Measurements from ENCODE around the gene FAM180A. TPM values are rescaled to one million over a fixed set of nuclear protein-coding genes. Genes with fewer than 3 reads are reported as not detected.

FAM180A gene
- total and polyA plus RNA-seq, 10 of the 15 experiments (the other 5 are each of a cell fraction or from before 2014, with no cell fraction given), result not detected

- CTCF ChIA-PET, result interaction anchor here (0.6 to 1.1 kb wide), 5 partner anchors 8 to 424 kb away, joined by 3 to 4 read pairs (median 3); no protein-coding TSS in a partner anchor
- no peak for FAIRE-seq
- H3K4me3 ChIP-seq, result no peak overlapping the region
- no peak overlapping the region for H2AFZ ChIP-seq (ENCODE audit: control insufficient read depth, low read depth, low read length)
- H3K9ac ChIP-seq (ENCODE audit: control insufficient read depth, insufficient read depth, low read length), result no peak overlapping the region
- POLR2A ChIA-PET, result no interaction called here
- no peaks in the 10 kb centered on the region for H3K9me3 ChIP-seq (replicated peaks; ENCODE audit: control insufficient read depth, insufficient read depth, low read length)
- intact Hi-C loops (cut with micrococcal nuclease; ENCODE audit: unreplicated experiment) (no loop called here), in situ Hi-C loops (cut with MboI) (no loop called here)
- H3K27ac ChIP-seq (ENCODE audit: control insufficient read depth, insufficient read depth), result no peak overlapping the region
- no peaks in the 10 kb centered on the region for H3K4me1 ChIP-seq (ENCODE audit: control insufficient read depth, insufficient read depth, low read length)
- SMC1A ChIA-PET (ENCODE audit: uncharacterized antibody, unreplicated experiment), result no interaction called here
- H3K36me3 ChIP-seq (ENCODE audit: control insufficient read depth in 2 of 2, insufficient read depth in 2 of 2, low read length in 1 of 2), result no peaks in the 10 kb centered on the region
- ATAC-seq, result no peak
- no peaks in the 10 kb centered on the region for H3K79me2 ChIP-seq (ENCODE audit: control insufficient read depth, insufficient read depth, low read length)
- H3K27me3 ChIP-seq (replicated peaks in 1 of 2; ENCODE audit: control insufficient read depth in 2 of 2, insufficient read depth in 2 of 2, low read length in 1 of 2), result no peaks in the 10 kb centered on the region
- no TSS peak for BruUV-seq (replicated peaks)
- no peak for DNase-seq (ENCODE audit: low read depth, low spot score)
- H4K20me1 ChIP-seq (ENCODE audit: control insufficient read depth, insufficient read depth), result no peaks in the 10 kb centered on the region
- no peak overlapping the region for H3K4me2 ChIP-seq (ENCODE audit: control insufficient read depth, insufficient read depth)
- RAD21 ChIA-PET (ENCODE audit: unreplicated experiment), result no interaction called here
- WGBS (ENCODE audit: insufficient coverage, insufficient replicate concordance, low lambda C conversion rate, missing lambda C conversion rate), result 47% methylated on average over 5 of the region's 5 CpGs
- TF ChIP-seq NR2C1 (IDR thresholded peaks at IDR 0.05) (no peak), HDGF (IDR thresholded peaks at IDR 0.05) (no peak), STAT1 (conservative IDR thresholded peaks at IDR 0.05) (no peak), SMARCA5 (IDR thresholded peaks at IDR 0.05) (no peak), PRDM15 (CRISPR knock-in tag; IDR thresholded peaks at IDR 0.05) (no peak), E2F4 (IDR thresholded peaks at IDR 0.05; ENCODE audit: low read depth, low read length) (no peak), ZBTB4 (CRISPR knock-in tag; IDR thresholded peaks at IDR 0.05) (no peak), USF2 (IDR thresholded peaks at IDR 0.05; ENCODE audit: borderline replicate concordance, low read depth, low read length) (no peak), ZSCAN29 (IDR thresholded peaks at IDR 0.05) (no peak), CHD4 (IDR thresholded peaks at IDR 0.05) (no peak), ESRRA (IDR thresholded peaks at IDR 0.05; ENCODE audit: low read length) (no peak), ZNF207 (IDR thresholded peaks at IDR 0.05; ENCODE audit: borderline replicate concordance) (no peak), ATF2 (IDR thresholded peaks at IDR 0.05; ENCODE audit: low read length) (no peak)
Measured at GRCh38 chr7:135704698-135705097, 43.9 kb downstream of the FAM180A start.

Measured in GM12878 (cell line).